NOMO-1 treated with dmso at 0.1 percent for 144 hours (cell line): ENCODE results near the gene TANC1.

Experiments
- DNase-seq: peaks from one replicate; lab custom pipeline; 2025; ENCODE audit not compliant: unreplicated experiment; lab: John Stamatoyannopoulos, UW

TANC1 gene

GRCh38 chr2:159053161-159054031 is 85.0 kb downstream of the TANC1 start:
- no peak for DNase-seq

DNA sequence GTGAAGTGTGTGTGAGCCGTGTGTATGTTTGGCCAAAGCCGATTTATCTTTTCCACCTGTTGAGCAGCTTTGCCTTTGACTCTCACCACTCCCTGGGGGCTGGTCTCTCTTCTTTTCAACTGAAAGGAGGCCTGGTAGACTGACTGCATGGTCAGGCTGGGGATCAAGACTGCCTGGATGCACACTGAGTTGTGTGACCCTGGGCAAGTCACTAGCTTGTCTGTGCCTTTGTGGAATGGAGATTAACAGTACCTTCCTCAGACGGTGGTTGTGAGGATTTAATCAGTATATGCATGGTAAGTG is 85.5 kb downstream of the TANC1 start:
- no peak for DNase-seq

- DNase-seq: no peak
Observed at GRCh38 chr2:159054985-159055384, 86.5 kb downstream of the TANC1 start.

DNA sequence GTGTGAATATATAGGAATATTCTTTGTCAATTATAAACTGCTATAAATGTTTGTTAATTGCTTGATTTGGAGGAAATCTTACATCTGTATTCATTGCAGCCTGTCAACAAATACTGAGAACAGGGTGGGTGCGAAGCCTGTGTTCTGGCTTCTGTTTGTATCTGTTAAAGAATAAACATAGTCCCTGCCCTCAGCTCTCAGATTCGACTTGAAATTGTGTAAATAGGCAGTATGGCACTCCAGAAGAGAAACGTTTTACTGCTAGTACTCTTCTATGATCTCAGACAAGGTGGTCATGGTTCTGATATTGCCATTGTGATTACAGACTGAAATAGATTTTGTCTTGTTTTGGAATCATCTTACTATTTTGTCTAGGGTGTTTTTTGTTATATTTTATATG is 92.1 kb downstream of the TANC1 start:
- no peak for DNase-seq

GRCh38 chr2:159063677-159064076 is 95.2 kb downstream of the TANC1 start:
- no peak for DNase-seq

DNA sequence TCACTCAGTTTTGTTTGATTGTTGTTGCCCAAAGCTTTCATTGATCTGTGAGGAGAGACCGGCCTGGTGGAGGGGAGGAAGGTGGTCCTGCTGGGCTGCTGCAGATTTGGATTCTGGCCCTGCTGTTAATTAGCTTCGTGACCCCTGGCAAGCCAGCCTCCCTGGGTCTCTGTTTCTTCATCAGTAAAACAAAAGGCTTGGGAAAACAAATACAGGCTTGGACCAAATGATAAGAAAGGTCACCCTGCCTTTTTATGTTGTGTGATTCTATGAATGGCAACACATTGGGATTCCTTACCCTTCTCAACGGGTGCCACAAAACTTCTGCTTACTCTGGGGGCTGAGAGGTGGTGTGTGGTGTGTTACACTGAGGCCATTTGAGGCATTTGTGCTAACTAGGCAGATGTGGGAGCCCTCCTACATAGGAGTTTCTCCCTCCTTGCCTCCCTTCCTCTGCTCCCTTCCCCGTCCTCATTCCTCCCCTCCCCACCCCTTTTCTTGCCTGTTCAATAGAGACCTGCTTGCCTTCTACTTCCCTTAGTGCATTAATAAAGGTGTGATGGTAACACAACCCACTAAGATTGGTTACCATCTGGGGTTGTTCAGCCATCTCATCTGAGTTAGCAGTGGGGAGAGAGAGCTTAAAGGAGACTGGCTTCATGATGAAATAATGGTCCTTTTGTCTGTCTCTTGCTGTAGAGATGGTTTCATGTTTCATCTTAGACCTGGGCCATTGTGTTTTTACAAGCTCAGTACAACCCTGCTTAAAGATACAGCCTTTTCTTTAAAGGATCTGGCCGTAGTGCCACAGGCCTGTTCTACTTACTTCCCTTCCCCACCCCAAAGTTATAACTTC is 96.2 kb downstream of the TANC1 start:
- no peak for DNase-seq

DNA sequence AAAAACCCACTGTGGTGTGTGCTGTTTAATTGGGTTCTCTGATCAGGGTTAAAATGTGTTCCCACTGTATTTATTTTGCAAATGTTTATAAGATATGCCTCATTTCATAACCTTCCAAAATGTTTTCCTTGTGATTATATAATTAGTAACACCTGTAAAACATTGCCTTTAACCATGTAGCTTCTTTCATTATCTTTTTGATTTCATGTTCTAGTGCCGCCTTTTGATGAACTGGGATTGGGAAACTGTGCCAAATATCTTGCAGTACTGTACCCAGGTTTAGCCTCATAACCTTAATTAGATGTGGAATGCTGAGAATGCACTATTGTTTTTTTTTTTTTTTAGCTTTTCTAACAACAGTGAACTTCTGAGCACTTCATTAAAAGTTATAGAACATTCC is 96.9 kb downstream of the TANC1 start:
- no peak for DNase-seq

DNA sequence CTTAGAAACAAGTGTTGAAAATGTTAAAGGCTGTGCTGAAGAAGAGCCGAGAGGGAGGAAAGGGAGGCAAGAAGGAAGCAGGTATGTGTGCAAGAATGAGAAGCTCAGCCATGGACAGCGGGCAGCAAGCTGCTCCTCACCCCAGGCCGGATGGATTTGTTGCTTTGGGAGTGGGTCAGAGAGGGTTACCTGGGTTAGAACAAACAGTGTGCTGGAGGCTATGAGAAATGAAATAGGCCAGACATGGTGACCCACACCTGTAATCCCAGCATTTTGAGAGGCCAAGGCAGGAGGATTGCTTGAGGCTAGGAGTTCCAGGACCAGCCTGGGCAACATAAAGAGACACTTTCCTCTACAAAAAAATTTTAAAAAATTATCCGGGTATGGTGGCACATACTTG is 97.5 kb downstream of the TANC1 start:
- no peak for DNase-seq

DNA sequence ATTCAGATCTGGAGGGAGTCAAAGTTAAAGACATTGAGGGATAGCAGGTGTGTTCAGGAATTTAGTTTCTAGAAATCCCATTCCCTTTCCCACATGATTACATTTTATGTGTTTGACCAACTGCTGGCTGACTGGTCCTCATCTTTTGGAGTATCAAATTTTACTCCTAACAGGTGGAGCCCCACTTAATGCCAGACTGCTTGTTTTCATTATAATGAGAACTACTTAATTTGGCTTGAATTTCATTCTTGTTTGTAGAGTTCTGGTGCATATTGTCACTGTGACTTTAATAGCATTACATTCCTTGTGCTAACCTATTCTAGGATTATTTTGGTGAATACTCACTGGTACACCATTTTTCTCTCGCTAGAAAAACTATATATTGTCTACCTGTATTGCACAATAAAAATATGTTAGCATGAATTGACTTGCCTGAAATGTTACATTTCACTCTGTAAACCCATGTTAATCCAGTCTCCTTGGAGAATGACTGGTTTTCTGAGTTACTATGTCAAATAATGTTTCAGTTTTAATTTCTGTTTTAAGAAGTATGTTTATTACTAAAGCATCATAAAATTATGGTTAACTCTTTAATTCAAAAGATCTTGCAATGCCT is 98.2 kb downstream of the TANC1 start:
- no peak for DNase-seq

DNA sequence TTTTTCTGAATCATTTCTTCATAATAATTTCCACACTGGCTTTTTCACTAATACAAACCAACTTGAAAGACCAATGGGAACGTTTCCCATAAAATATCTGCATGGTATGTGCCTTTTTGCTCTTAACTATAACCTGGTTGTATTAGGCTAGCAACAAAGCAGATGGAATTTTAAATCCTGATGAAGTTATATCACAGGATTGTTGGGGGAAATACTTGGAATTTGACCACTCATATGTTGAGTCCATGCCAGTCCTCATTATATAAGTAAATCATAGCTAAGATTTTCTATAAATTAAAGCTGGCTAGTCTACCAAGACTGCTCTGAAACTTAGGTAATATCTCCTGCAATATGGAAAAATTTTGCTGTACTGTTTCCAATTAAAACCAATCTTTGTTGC is 99.5 kb downstream of the TANC1 start:
- DNase-seq: no peak

GRCh38 chr2:159069229-159069628 is 100.8 kb downstream of the TANC1 start:
- no peak for DNase-seq

GRCh38 chr2:159070235-159070634 is 101.8 kb downstream of the TANC1 start:
- no peak for DNase-seq

GRCh38 chr2:159071190-159071915 is 102.9 kb downstream of the TANC1 start:
- DNase-seq: no peak

DNA sequence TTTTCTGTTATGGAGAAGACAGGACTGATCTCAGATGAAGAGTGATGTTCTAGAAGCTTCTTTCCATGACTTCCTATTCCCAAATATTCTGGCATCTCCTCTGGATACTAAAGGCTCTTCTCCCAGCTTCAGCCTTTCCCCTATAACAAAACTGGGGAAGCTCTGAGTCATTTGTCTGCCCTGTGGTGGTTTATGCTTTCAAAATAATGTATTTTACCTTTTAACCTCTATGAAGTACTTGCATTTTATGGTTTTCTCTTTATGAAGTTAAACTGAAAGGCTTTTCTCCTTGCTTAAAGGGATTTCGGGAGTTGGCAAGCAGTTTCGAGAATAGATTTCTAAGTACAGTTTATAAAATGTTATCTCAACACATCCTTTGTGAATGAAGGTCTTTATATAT is 104.4 kb downstream of the TANC1 start:
- DNase-seq: no peak

GRCh38 chr2:159073256-159073655 is 104.8 kb downstream of the TANC1 start:
- no peak for DNase-seq

- no peak for DNase-seq
Observed at GRCh38 chr2:159074605-159075004, 106.2 kb downstream of the TANC1 start.

- DNase-seq: no peak
Observed at GRCh38 chr2:159075727-159076126, 107.3 kb downstream of the TANC1 start.

DNA sequence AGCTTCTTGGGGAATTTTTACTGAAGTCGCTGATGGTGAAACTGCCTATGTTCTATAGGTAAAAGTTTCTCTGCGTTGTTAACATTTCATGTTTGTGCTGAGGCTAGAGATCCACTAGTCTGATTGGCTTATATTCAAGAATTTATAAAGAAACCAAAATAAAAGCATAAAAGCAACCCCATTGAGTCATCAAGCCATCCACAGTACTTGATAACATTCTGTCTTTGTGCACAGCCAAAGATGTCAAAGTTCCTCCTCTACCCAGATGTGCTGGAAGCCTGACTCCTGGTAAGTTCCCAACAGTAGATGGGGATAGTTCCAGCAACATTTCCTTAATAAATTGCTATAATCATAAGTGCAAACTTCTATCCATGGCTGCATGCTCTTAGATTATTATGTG is 107.8 kb downstream of the TANC1 start:
- DNase-seq: no peak

- no peak for DNase-seq
Observed at GRCh38 chr2:159077869-159078268, 109.4 kb downstream of the TANC1 start.

DNA sequence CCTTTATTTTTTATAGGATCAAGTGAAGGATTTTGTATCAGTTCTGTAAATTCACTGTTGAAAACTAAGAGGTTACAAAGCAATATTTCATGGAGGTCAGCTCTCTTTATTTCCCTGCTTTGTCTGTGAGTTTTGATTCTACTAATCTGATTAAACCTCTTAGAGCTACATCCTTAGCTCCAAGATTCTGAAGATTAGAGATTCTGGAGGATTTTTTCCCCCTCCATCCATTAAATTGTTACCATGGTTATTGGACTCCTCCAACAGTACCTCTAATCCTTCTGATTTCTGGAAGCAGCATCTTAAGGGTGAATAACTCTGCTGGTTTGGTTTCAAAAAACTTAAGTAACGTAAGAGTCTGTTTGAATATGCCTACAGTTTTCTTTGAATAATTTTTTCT is 110.0 kb downstream of the TANC1 start:
- DNase-seq: no peak

DNA sequence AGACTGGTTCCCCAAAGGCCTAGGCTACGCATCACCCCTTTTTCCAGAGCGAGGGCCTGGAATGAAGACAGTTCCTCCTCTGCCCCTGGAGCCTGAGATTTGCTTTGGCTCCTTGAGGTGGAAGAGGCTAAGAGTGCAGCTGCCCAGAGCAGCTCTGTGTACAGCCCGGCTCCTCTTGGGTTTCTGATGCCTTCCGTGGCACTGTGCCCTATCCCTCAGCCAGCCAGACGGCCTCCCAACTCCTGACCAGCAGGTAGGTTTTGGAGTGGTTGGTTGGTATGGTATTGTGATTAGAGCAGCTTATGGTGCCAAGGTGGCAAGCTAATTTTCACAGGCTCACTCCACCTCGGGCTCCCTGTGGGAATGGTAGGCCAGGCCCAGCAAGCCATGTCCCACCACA is 112.2 kb downstream of the TANC1 start:
- DNase-seq: no peak
